ENCODE data around the gene C4orf50.

The C4orf50 gene

GRCh38 chr4:5899396-5899795 is 118.8 kb downstream of the C4orf50 start:
- no peaks in the 10 kb centered on the region for H3K27me3 ChIP-seq (ENCODE audit: low read length)

GRCh38 chr4:5897674-5898073 is 120.6 kb downstream of the C4orf50 start:
- Histone ChIP-seq H3K27ac (ENCODE audit: low read depth, low read length) (no peak overlapping the region), H3K27me3 (ENCODE audit: low read length) (no peaks in the 10 kb centered on the region), H3F3A (ENCODE audit: insufficient read depth) (no peaks in the 10 kb centered on the region), H3K9ac (ENCODE audit: low read length) (no peak overlapping the region), H4K20me1 (ENCODE audit: low read depth, low read length) (no peaks in the 10 kb centered on the region), H3K79me2 (ENCODE audit: insufficient read depth, low read length) (no peaks in the 10 kb centered on the region), H3K4me2 (ENCODE audit: low read depth, low read length, poor library complexity, severe bottlenecking) (no peak overlapping the region), H3K36me3 (ENCODE audit: low read length) (no peaks in the 10 kb centered on the region), H3K4me3 (ENCODE audit: insufficient read depth, low read length, poor library complexity, severe bottlenecking) (no peak overlapping the region), H2AFZ (ENCODE audit: low read depth, low read length, severe bottlenecking) (no peak overlapping the region), H3K9me3 (ENCODE audit: insufficient read depth, low read length) (no peaks in the 10 kb centered on the region), H3K9me2 (replicated peaks; ENCODE audit: insufficient read depth, low read length) (no peaks in the 10 kb centered on the region)
- TF ChIP-seq CTCF (IDR thresholded peaks at IDR 0.05; ENCODE audit: insufficient read depth, low read length, poor library complexity, severe bottlenecking) = no peak
- TF ChIP-seq EZH2phosphoT487 (conservative IDR thresholded peaks at IDR 0.05; ENCODE audit: low read length) = no peak

More at GRCh38 chr4:5899396-5899795, 118.8 kb downstream of the C4orf50 start:
- Histone ChIP-seq H3K9me2 (replicated peaks; ENCODE audit: insufficient read depth, low read length) (no peaks in the 10 kb centered on the region), H2AFZ (ENCODE audit: low read depth, low read length, severe bottlenecking) (no peak overlapping the region), H3K79me2 (ENCODE audit: insufficient read depth, low read length) (no peaks in the 10 kb centered on the region), H3K9ac (ENCODE audit: low read length) (no peak overlapping the region), H3K4me3 (ENCODE audit: insufficient read depth, low read length, poor library complexity, severe bottlenecking) (no peak overlapping the region), H3F3A (ENCODE audit: insufficient read depth) (no peaks in the 10 kb centered on the region), H3K27ac (ENCODE audit: low read depth, low read length) (no peak overlapping the region), H3K36me3 (ENCODE audit: low read length) (no peaks in the 10 kb centered on the region), H3K9me3 (ENCODE audit: insufficient read depth, low read length) (no peaks in the 10 kb centered on the region), H3K4me2 (ENCODE audit: low read depth, low read length, poor library complexity, severe bottlenecking) (no peak overlapping the region), H4K20me1 (ENCODE audit: low read depth, low read length) (no peaks in the 10 kb centered on the region)
- no peak for TF ChIP-seq CTCF (IDR thresholded peaks at IDR 0.05; ENCODE audit: insufficient read depth, low read length, poor library complexity, severe bottlenecking)

- no peaks in the 10 kb centered on the region for H3F3A ChIP-seq (ENCODE audit: insufficient read depth)
- H3K4me3 ChIP-seq (ENCODE audit: insufficient read depth, low read length, poor library complexity, severe bottlenecking) = no peak overlapping the region
- no peaks in the 10 kb centered on the region for H3K9me2 ChIP-seq (replicated peaks; ENCODE audit: insufficient read depth, low read length)
- no peak for TF ChIP-seq EZH2phosphoT487 (conservative IDR thresholded peaks at IDR 0.05; ENCODE audit: low read length)
- TF ChIP-seq CTCF (IDR thresholded peaks at IDR 0.05; ENCODE audit: insufficient read depth, low read length, poor library complexity, severe bottlenecking) = no peak
- H3K36me3 ChIP-seq (ENCODE audit: low read length) = no peaks in the 10 kb centered on the region
- no peak overlapping the region for H3K4me2 ChIP-seq (ENCODE audit: low read depth, low read length, poor library complexity, severe bottlenecking)
- no peaks in the 10 kb centered on the region for H3K27me3 ChIP-seq (ENCODE audit: low read length)
- H2AFZ ChIP-seq (ENCODE audit: low read depth, low read length, severe bottlenecking) = no peak overlapping the region
- H3K79me2 ChIP-seq (ENCODE audit: insufficient read depth, low read length) = no peaks in the 10 kb centered on the region
- H3K9me3 ChIP-seq (ENCODE audit: insufficient read depth, low read length) = no peaks in the 10 kb centered on the region
- H3K27ac ChIP-seq (ENCODE audit: low read depth, low read length) = no peak overlapping the region
- no peak overlapping the region for H3K9ac ChIP-seq (ENCODE audit: low read length)
- H4K20me1 ChIP-seq (ENCODE audit: low read depth, low read length) = no peaks in the 10 kb centered on the region
Observed at GRCh38 chr4:5895287-5895686, 122.9 kb downstream of the C4orf50 start.

GRCh38 chr4:5894266-5894665 is 124.0 kb downstream of the C4orf50 start:
- no peaks in the 10 kb centered on the region for H3K27me3 ChIP-seq (ENCODE audit: low read length)
- H3K79me2 ChIP-seq (ENCODE audit: insufficient read depth, low read length) = no peaks in the 10 kb centered on the region
- H3K36me3 ChIP-seq (ENCODE audit: low read length) = no peaks in the 10 kb centered on the region
- no peak overlapping the region for H2AFZ ChIP-seq (ENCODE audit: low read depth, low read length, severe bottlenecking)
- no peaks in the 10 kb centered on the region for H3K9me3 ChIP-seq (ENCODE audit: insufficient read depth, low read length)
- no peaks in the 10 kb centered on the region for H3K9me2 ChIP-seq (replicated peaks; ENCODE audit: insufficient read depth, low read length)
- H4K20me1 ChIP-seq (ENCODE audit: low read depth, low read length) = no peaks in the 10 kb centered on the region
- TF ChIP-seq CTCF (IDR thresholded peaks at IDR 0.05; ENCODE audit: insufficient read depth, low read length, poor library complexity, severe bottlenecking) = no peak
- no peak for TF ChIP-seq EZH2phosphoT487 (conservative IDR thresholded peaks at IDR 0.05; ENCODE audit: low read length)
- no peak overlapping the region for H3K4me3 ChIP-seq (ENCODE audit: insufficient read depth, low read length, poor library complexity, severe bottlenecking)
- no peak overlapping the region for H3K27ac ChIP-seq (ENCODE audit: low read depth, low read length)
- H3K4me2 ChIP-seq (ENCODE audit: low read depth, low read length, poor library complexity, severe bottlenecking) = no peak overlapping the region
- no peak overlapping the region for H3K9ac ChIP-seq (ENCODE audit: low read length)
- no peaks in the 10 kb centered on the region for H3F3A ChIP-seq (ENCODE audit: insufficient read depth)

Data from SU-DHL-6 (cell line).